Cortex of kidney (tissue), 1 donor: ENCODE measurements around the gene MATCAP1.

ENCODE experiments used
- DNase-seq: peaks from one replicate; lab custom pipeline; 2025; lab: John Stamatoyannopoulos, UW

The MATCAP1 gene

GRCh38 chr16:67156143-67156844 is 27.5 kb downstream of the MATCAP1 start:
- no peak for DNase-seq

DNA sequence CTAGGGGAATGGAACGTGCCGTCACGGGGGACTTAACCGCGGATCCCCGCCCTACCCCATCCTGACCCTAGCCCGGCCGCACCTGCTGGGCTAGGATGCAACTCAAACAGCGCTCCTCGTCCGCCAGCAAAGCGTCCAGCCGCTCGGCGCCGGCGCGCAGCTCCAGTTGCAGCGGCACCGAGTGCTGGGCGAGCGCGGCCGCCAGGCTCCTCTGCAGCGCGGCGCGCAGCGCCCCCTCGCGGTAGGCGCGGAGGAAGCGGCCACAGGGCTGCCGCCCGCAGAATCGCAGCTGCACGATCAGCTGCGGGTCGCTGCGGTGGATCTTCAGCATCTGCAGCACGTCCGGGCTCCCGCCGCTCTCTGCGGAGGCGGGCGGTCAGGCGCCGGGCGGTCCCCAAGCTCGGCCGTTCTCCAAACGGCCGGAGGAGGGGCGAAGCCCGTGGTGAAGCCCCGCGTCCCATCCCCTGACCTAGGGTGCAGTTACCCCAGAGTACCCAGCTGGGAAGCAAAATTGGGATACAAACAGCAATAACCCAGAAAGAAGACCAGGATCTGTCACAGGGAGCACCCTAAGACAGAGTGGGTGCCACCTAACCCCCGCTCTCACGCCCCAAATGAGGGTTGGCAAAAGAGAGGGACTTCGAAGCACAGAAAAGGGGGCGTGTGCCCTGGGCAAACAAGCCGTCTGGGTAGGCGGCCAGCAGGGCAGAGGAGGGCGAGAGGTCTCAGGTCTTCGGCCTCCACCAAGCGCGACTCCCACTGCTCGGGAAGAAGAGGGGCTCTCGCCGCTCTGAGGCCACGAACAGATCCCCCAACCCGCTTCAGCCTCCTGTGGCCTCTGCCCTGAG is 28.2 kb downstream of the MATCAP1 start:
- DNase-seq, result no peak

DNA sequence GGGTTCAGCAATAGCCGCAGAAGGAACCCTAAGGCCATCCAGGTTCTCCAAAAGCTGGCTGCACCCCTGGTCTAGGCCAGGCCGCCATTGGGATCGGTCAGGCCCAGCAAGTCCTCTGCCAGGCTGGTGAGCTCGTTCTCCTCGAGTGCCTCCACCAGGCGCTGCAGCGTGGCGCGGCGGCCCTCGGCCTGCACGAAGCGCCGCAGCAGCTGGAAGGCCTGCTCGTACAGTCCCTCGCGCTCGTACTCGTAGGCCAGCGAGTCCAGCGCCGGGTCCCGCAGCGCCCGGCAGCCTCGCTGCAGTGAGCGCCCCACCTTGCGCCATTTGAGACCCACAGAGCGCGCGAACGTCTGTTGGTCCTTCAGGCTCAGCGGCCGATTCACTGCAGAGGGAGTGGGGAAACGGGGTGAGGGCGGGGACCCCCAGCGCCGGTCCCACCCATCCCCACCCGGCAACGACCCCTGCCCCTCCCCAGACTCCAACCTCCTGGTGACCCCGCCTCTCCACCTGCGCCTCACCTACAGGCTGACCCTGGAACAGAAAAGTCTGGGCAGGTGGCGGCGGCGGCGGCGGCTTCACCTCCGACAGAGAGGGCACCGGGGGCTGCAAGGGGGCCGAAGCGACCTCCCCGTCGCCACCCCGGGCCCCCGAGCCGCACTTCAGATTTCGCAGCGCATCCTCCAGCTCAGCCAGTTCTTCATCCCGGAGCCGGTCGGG is 29.0 kb downstream of the MATCAP1 start:
- DNase-seq, result no peak

DNA sequence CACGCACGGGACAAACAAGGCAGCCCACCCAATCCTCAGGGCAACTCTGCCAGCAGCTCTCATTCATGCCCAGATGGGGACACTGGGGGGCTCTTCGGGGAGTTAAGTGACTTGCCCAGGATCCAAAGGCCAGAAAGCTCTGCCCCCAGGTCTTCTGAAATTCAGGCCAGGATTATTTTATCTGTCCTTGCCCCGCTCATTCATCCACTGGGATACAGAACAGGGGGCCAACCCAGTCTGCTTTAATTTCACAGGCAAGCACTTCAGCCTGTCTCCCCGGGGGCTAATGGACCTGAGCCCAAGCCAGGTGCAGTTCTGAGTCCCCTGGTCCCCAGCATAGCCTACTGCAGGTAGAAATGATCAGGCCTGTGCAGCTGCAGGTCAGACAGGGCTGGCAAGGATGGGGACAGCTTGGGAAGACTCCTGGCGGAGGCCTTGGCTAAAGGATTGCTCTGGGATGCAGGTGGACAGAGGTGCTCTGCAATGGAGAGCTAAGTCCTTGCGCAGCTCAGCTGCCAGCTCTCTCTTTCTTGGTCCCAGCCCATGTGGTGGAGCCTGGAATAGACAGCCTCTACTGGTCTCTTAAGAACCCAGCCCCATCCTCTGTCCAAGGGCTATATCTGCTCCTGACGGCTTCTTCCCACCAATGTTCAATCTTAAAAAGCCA is 32.2 kb downstream of the MATCAP1 start:
- DNase-seq, result no peak

- no peak for DNase-seq
These were observed 32.8 kb downstream of the MATCAP1 start, which contains the start of gene B3GNT9 for GRCh38 chr16:67150833-67151396. Gene B3GNT9, minus strand, starts transcription at chr16:67150998. Its CDS starts 513 bp downstream, at chr16:67150485.

DNA sequence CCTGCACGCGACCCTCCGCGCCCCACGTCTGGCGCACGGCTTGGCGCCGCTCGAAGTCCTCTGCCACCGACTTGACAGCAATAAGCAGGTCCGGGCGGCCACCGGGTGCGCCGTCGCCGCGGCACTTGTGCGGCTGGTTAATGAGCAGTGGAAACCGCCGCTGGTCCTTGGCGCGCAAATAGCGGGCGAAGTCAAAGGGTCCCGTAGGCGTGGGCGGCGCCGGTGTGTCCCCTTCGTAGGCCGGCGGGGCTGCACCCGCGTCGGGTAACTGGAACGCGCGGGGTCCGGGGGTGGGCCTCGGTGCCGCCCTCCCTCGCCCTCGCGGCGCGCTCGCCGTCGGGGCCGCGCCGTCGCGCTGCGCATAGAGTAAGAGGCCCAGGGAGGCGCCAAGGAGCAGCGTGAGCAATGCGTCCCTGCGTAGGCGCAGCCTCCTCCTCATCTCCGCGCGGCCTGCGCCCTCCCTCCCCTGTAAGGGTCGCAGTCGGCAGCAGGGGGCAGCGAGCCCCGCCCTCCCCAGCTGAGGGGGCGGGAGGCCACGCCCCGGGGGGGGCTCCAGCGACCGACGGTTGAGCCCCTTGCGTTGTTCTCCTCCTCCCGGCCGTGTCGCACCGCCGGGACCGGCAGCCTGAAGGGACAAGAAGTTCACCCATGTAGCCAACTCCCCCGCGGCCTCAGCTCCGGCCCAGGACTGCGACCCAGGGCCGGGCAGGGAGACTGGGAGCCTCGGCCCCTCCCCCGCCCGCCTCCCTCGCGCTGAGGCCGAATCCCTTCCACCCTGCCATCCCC is 33.5 kb downstream of the MATCAP1 start:
- DNase-seq, result no peak

- DNase-seq, result no peak
These were observed 34.3 kb downstream of the MATCAP1 start for GRCh38 chr16:67149276-67150046.

DNA sequence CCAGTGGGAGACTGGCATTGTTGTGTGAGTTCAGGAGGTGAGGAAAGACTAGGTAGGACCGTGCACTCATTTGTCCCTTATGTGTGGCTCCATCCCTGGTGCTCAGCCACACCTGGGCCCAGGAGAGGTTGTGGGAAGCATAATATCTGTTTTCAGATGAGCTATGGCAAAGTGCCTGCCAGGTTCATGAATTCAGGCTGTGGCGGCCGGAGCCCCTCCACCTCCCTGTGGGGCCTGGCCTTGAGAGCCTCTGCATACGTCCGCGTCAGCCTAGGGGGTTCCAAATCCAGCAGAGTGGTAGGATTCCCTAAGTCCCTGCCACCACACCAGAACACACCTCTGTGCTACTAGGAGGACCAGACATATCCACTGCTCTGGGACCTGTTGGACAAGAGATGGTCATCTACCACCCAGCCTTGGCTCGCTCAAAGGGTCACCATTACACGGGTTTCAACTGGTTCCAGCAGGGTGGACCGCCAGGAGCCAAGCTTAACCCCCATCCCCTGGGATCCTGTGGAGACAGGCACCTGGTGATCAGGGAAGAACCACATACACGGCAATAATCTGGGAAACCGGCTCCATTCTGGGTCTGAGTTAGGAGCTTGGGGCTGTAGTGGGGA is 35.0 kb downstream of the MATCAP1 start:
- DNase-seq, result no peak

GRCh38 chr16:67148221-67148620 is 35.5 kb downstream of the MATCAP1 start:
- no peak for DNase-seq

DNA sequence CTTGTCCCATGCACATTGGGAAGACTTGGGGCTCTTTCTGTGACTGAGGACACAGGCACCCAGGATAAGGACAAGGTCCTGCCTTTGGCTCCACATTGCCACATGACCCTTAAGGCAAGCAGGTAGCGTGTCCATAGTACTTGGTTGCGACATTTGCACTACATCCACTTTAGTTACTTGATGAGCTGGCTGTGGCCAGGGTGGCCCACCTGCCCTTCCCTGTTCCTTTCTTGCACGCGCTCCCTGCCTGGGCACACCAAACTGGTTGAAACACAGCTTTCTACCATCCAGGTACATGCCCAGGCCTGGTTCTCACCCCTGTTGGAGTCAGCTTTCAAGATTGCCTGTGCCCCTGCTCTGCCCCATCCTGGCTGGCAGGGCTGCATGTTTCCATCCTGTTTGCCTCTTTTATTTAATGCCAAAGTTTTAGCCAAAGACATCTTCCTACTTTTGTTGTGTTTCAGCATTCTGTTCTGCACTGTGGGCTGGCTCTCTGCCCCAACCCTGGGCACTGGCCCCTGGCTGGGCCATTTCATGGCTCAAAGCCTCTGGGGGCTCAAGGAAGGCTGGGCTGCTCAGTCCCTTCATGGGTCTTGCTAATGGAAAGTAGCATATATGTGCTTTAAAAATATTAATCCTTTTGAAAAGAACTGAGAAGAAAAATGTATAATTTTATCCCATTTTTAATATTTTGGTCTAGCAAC is 36.2 kb downstream of the MATCAP1 start:
- no peak for DNase-seq

DNA sequence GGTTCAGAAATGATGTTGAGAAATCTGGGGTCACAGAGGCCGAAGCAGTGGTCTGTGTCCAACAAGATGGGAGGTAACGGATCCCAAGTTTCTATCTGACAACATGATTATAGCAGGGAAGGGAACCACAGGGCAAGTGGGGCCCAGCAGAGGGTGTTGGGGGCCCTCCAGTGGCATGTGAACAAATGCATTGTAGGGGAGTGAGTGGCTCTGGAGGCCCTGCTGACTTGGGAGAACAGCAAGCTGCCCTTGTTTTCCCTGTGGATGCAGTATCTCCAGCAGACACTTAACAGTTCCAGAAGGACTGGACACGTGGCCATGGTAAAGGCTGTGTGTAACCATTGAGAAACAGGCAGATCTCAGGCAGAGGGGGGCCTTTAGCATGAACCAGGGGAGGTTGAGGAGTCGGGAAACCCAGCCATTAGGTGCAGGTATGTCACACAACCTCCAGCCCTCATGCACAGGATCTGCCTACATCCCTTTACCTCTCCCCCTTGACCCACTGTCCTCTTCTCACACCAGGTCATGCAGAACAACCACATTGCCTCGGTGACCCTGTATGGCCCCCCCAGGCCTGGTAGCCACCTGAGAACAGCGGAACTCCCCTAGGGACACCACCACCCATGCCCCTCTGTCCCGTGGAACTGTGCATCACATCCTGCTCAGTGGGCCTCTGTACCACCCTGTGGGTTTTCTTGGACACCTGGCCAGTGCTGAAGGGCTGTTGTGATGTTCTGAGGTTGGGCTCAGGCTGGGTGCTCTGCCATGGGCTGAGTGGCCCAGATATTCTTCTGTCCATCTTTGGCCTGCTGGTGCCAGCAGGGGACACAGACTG is 37.0 kb downstream of the MATCAP1 start:
- DNase-seq, result no peak

DNA sequence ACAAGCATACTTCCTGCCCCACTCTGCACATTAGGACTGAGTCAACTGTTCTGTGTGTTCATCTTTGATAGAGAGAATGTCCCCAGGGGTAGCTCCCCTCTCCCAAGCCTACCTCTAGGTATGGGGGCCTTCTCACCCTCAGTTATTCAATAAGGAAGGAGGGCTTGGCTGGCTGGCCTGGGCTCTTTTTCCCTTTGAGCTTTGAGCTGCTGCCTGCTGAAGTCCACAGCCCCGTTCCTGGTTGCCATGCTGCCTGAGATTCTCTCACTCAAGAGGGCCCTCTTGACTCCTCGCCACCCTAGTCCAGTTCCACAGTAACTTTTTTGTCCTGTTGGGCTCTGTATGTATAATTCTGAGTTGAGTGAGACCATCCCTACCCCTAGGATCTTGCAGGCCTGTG is 38.0 kb downstream of the MATCAP1 start:
- no peak for DNase-seq

DNA sequence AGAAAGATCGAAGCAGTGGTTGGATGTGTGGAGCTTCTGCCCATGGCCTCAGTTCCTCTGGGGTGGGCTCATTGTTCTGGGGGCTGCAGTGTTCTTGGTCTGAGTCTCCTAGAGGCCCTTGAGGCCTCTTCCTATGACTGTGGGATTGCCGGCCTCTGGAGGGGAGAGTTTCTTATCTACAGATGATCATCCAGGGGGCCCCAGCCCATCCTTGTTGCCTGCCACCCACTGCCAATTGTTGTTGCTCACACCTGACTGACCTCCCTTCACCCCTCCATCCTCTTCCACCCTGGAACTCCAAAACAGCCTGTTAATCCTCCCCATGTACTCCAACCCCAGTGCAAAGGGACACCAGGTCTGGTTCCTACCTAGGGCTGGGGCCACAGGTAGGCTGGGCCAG is 38.8 kb downstream of the MATCAP1 start:
- no peak for DNase-seq

DNA sequence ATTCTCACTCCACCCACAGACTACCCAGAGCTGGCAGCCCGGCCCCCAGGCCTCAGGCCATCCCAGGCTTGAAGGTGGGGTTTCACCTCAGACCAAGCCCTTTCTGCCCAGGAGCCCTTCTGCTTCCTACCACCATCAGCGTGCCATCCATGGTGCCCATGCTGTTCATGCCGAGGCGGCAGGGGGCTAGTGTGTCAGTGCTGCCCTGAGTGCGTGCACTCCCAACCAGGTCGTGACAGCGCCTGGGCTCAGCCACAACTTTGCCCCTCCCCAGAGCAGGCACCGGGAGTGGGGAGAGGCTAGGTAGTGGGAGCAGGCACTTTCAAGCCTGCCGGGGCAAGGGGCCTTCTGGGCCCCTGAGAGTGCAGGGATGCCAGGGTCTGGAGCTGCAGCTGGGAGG is 41.4 kb downstream of the MATCAP1 start:
- DNase-seq, result no peak

- DNase-seq, result no peak
These were observed 42.4 kb downstream of the MATCAP1 start for GRCh38 chr16:67141391-67141790.

GRCh38 chr16:67137605-67138004 is 46.2 kb downstream of the MATCAP1 start:
- DNase-seq, result no peak

DNA sequence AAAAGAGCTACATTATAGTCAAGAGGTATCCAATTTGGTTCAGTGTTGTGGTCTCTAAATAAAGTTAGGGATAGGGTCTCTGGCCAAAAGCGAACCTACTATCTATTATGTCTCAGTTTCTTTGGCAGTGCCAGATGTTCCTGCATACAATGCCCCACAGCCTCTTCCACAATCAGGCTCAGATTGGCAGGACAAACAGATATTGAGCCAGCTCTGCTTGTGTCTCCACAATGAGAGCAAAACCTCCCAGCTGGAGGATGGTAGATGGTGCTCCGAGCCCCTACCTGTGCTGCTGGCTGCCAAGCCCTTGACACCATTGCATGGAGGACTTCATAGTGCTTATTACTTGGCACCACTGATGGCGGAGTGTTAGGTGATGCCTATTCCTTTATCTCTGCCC is 54.3 kb downstream of the MATCAP1 start:
- no peak for DNase-seq

DNA sequence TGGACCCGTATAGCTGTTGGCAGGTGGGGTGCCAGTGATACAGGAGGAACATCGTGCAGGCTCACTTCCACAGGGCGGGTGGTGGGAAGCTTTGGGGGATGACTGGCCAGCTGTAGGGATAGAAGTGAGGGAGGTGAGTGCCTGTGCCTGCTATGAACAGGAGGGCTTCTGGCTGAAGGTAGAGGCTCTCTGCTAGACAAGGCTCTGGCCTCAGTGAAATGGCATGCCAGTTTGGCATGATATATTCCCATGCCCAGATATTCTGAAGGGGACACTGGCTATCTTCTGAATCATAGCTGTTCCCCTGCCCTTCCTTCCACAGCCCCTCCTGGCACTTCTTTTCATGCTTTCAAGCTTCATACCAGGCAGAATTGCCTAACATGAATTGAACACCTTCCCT is 54.9 kb downstream of the MATCAP1 start:
- no peak for DNase-seq
